Eye (tissue), 1 donor: ENCODE results near the gene ITGB3.
"Not testable (repeated sequence)": the region's sequence is repeated elsewhere in the genome, so short reads cannot be mapped to it uniquely, and the experiment has no call there.

Source experiments
- DNase-seq: peaks from one replicate; pipeline ENCODE4 v3.0.0-alpha.2; 2015

ITGB3 gene

DNA sequence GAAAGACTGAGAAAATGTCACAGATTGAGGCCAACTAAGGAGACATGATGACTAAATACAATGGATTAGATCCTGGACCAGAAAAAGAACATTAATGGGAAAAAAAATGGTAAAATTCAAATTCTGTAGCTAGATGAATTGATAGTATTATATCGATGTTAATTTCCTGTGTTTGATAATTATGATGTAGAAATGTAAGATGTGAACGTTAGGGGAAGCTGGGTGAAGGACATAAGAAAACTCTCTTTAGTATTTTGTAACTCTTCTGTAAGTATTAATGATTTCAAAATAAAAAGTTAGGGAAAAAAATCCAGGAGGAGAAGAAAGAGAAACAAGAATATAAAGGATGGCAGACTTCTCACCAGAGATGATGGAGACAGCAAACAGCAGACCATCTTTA is 2.8 kb upstream of the ITGB3 start:
- DNase-seq = no peak

DNA sequence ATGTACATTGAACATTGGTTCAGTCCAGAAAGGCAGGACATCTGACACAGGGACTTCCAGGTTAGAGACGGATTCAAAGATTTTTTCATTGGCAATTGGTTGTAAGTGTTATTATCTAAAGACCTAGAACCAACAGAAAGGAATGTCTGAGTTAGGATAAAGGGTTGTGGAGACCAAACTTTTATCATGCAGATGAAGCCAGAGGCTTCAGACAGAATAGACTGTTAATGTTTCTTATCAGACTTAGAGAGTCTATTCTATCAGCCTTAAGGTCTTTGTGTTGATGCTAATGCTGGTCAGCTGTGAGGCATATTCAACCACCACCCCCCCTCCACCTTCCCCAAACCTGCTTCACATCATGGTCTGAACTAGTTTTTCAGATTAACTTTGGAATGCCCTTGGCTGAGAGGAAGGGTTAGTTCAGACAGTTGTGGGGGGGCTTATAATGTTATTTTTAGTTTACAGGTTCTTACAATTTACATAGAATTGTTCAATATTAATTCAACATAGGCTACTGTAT is 2.1 kb upstream of the ITGB3 start:
- no peak for DNase-seq

DNA sequence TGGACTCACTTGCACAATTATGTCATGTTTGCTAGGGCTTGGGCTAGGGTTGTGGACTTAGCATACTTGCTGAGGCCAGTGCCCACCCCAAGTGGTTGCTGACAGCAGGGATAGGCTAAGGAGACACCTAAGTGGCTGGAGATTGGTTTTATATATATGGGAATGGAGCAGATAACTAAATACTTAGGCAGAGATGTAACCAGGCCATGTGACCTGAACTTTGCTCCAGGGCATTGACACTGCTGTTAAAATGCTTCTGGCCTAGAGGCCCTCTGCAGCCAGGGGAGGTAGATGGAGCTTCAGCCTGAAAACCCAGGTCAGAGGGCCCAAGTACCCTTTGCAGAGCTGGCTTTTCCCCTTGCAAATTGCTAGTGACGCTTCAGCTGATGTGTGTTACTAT is 1.4 kb upstream of the ITGB3 start:
- DNase-seq = no peak

DNA sequence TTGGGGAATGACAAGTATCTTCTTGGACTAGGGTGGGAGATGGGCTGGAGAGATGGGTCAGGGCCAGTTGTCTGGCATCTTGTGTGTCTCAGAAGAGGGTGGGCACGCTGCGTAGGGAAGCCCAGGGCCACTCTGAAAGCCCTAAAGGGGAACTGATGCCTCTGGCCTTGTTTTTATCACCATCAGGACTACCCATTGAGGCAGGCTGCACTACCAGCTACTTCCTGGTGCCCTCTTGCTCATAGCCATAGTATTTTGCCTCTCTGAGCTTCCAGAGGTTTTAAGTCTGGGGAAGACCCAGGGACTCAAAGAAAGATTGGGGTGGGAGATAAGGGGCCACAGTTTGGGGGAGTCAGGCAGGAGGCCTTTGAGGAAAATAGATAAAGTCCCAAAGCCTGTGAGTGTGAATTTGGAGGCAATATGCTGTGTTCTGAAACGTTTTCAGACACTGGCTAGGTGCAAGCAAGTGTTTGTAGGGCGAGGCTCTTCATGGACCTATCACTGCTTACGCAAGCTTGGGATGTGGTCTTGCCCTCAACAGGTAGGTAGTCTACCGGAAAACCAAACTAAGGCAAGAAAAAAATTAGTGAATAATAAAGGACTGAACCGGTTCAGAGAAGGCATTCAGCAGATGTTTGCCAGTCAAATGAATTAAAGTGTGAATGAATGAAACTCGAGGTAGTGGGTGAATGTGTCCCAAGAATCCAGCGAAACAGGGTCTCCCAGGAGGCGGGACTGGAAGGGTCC is 688 bp upstream of the ITGB3 start:
- DNase-seq = no peak

DNA sequence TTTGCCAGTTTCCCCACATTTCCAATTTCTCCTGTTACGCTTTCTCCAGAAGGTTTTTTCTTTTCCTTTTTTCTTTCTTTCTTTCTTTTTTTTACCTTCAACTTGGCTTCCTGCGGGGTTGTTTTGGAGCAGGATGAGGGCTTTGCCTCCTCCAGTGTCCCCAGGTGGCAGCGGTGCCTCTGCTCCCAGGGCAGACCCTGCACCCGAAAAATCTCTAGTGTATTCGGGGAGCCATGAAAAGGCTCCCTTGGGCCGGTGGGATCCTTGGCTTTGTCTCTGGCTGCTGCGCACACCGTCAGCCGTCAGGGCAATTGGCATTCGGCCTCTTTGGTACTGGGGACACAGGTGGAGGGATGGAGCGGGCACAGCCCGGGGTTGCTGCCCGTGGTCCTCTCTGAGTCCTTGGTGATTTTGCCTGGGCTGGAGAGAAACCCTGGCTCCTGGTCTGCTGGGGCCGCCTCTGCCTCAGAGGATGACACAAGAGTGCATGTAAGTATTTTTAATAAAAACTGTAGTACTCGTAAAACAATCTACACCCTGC is 846 bp downstream of the ITGB3 start:
- peak; percentile 14 for DNase-seq

DNA sequence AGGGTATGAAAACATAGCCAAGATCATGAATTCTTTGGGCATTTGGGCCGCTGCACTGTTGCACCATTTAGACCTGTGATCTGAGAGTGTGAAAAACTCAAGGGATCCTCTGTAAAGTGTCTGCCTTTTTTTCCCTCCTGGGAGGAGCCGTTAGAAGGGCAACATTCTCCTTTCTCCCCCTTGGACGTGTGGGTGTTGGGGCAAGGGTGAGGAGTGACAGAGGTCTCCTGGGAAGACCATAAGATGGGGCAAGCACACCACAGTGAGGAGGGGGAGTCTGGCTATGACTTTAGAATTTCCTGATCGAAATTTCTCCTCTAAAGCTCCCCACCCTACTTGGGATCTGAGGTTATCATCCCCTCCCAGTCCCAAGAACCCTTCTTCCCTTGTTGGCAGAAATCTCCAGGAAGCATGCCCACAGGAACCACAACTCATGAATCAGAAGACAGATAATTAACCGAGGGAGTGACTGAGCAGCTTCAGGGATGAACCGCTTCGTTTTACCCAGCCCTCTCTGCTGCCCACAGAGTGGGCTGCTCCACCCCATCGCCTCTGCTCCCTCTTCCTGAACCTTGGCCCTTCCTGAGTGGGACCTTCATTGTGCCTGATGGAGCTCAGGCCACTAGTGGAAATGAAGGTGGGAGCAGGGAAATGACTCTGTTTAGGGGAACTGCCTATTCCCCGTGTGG is 4.2 kb downstream of the ITGB3 start:
- no peak for DNase-seq

DNA sequence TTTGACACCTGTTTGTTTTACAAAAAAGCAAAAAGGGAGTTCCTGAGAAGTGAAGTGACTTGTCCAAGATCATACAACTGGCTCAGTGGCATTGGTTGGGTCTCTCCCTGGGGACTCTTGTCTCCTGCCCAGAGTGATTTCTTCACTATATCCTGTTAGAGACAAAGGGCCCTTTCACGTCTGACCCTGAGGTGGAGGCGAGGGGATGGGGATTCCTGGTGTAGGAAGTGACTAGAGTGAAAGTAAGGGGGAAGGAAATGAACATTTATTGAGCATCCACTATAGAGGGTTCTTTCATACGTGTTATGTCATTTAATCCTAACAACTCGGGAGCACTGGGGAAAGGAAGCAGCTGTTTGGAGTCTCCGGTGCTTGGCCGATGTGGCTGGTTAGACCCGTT is 9.0 kb downstream of the ITGB3 start:
- DNase-seq = no peak

DNA sequence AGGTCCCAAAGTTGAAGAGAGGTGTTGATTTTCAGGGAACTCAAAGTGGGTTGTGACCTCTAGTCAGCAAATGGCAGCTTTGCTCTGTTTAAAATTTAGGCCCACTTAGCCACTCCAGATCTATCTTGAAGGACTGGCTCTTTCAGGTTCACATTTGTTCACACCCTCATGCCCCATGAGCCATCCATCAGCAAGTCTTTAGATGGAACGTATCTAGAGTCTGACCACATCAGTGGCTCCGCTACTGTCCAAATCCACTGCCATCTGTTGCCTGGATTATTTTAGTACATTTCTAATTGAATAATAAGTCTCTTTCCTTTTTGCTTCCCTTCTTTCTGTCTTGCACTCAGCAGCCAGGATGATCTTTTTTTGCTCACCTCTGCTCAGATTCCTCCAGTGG is 10.5 kb downstream of the ITGB3 start:
- no peak for DNase-seq

DNA sequence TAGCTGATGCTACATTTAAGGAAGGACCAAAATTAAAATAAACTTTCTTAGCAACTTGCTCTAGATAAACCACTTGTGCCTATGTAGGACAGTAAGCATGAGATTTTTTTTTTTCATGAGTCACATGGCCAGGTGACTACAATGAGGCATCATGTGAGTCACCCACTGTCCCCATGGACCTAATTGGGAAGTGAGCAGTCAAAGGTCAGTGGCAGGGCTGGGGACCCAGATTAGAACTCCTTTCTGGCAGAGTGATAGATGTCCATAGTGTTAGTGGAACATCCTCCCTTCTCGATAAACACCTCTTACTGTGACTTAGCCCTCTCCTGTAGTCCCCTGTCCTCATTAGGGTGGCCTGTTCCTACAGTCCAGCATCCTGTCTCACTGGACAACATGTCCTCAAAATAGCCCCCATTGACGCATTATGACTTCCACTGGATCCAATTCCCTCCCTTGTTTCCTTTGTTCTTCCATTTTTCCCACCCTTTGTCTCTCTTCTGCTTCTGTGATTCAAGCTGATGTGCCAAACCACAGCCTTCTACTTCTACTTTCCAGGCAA is 12.4 kb downstream of the ITGB3 start:
- no peak for DNase-seq

DNA sequence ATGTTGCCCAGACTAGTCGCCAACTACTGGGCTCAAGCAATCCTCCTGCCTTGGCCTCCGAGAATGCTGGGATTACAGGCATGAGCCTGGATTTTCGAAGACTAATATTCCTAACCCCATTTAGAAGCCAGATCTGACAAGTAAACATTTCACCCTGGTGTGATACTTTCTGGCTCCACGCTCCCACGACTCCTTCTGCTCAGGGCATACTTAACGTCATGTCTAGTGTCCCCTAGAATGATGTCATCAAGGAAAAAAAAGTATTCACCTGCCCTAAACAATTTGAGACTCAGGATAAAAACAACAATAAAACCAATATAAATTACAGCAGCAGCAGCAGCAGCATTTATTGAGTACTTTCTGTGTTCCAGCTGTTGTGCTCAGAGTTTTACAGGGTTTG is 13.2 kb downstream of the ITGB3 start:
- DNase-seq = no peak

DNA sequence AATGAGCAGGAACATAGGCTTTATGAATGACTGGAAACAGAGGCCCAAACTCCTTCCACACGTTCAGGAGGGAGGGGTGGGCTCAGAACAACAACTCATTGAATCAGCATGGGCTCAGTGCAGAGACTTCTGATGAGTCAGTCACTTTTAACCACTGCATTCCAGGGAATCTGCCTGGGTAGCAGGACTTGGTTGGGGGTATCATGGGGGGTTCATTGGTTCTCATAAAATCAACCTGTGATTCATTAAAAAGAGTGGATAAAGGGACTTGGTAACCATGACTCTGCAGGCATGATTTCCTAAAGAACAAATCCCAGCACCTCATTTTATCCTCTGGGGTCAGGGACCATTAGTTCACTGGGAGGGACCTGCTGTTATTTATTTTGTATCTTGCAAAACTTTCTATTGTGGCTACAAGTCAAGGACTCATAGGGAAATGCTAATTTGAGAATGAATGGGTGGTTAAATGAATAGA is 13.8 kb downstream of the ITGB3 start:
- DNase-seq = no peak

DNA sequence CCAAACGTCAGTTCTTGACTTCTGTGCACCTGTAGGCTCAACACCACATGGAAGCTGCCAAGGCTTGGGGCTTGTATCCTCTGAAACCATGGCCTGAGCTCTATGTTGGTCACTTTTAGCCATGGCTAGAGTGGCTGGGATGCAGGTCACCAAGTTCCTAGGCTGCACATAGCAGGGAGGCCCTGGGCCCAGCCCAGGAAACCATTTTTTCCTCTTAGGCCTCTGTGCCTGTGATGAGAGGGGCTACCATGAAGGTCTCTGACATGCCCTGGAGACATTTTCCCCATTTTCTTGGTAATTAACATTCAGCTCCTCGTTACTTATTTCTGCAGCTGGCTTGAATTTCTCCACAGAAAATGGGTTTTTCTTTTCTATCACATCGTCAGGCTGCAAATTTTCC is 15.3 kb downstream of the ITGB3 start:
- DNase-seq = not testable (repeated sequence)

DNA sequence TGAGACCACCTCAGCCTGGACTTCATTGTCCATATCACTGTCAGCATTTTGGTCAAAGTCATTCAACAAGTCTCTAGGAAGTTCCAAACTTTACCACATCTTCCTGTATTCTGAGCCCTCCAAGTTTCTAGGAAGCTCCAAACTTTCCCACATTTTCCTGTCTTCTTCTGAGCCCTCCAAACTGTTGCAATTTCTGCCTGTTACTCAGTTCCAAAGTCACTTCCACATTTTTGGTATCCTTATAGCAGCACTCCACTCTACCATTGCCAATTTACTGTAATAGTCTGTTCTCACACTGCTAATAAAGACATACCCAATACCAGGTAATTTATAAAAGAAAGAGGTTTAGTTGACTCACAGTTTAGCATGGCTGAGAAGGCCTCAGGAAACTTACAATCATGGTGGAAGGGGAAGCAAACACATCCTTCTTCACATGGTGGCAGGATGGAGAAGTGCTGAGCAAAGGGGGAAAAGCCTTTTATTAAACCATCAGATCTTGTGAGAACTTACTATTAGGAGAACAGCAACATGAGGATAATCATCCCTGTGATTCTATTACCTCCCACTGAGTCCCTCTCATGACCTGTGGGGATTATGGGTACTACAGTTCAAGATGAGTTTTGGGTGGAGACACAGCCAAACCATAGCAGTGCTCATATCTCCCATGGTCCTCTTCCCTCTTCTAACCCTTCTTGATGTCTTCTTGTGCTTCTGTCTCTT is 16.1 kb downstream of the ITGB3 start:
- DNase-seq = not testable (repeated sequence)

DNA sequence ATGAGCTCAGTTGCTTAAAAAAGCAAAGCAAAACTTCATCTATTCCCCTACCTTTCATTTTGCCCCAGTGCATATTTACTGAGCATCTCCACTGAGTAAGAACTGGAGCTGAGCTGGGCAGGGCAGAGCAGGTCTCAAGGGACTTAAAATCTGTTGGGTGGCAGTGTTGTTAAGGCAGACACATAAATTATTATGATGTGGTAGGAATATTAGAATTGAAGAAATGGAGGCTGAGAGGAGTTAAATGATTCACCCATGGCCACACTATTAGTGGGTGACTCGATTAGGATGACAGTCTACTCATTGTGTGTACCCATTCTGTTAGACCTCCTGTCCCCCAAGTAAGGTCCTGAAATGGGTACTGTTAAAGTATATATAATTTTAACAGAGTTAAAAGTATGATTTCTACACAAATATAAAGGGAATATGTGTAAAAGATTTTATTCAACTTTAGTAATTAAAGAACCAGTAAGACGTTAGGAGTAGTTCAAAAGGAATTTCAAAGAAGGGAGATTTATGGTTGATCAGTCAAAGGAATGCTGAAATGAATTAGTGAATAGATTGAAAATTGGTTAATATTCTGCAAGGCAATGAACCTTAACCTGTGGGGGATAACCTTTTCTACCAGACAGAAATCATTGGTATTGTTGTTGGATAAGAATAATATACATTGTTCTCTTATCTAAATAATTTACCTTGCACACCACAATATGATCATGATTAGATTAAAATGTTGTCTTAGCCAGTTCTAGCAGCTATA is 17.5 kb downstream of the ITGB3 start:
- DNase-seq = no peak

DNA sequence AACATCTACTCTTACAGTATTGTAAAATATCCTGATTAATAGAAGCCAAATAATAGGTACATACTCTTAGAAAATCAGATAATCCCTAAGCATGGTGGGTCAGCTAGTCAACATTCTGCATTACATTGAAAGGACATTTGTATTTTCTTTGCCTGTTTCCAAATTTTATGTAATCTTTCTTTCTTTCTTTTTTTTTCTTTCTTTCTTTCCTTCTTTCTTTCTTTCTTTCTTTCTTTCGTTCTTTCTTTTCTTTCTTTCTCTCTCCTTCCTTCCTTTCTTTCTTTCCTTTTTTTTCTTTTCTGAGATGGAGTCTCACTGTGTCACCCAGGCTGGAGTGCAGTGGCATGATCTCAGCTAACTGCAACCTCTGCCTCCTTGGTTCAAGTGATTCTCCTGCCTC is 18.9 kb downstream of the ITGB3 start:
- no peak for DNase-seq

DNA sequence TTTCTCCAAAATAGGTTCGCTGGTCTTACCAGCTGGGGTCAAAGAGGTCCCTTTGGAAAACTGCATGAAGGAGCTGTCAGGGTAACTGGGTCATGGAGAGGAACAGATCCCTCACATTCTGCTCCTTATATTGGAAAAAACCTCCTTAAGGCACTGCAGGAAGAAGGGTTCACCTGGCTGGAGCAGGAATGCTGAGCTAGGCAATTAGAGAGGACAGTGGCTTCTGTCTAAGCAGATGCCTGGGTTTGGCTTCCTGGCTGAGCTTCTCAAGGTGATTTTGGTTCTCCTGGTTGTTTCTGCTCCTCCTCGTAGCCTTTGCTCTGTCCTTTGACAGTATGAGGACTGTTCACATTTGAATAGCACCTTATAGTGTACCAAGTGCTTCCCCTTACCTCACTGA is 19.6 kb downstream of the ITGB3 start:
- DNase-seq = no peak

DNA sequence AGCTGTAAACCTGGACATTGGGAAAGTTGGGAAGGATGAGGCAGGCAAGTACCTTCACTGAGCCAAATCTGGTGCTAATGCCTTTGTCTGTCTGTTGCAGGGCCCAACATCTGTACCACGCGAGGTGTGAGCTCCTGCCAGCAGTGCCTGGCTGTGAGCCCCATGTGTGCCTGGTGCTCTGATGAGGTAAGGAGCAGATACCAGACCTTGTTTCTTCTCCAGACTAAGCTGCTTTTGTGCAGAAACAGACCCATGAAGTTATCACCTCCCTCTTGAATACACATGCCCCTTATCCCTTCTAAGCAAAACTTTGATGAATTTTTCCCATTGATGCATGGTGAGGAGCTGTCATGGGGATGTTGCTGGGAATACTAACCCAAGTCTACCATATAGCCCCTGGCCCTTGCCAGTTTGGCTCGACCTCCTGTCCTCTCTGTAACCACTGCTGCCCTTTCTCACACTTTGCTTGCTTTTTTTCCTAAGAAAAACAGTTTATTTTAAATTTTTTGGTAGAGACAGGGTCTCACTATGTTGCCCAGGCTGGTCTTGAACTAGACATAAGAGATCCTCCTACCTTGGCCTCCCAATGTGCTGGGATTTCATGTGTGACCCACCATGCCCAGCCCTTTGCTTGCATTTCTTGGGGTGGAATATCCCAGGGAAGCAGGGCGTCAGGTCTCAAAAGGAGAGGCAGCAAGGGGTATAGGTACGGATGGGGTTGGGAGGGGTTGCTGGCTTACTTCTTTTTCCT is 20.9 kb downstream of the ITGB3 start:
- DNase-seq = no peak

DNA sequence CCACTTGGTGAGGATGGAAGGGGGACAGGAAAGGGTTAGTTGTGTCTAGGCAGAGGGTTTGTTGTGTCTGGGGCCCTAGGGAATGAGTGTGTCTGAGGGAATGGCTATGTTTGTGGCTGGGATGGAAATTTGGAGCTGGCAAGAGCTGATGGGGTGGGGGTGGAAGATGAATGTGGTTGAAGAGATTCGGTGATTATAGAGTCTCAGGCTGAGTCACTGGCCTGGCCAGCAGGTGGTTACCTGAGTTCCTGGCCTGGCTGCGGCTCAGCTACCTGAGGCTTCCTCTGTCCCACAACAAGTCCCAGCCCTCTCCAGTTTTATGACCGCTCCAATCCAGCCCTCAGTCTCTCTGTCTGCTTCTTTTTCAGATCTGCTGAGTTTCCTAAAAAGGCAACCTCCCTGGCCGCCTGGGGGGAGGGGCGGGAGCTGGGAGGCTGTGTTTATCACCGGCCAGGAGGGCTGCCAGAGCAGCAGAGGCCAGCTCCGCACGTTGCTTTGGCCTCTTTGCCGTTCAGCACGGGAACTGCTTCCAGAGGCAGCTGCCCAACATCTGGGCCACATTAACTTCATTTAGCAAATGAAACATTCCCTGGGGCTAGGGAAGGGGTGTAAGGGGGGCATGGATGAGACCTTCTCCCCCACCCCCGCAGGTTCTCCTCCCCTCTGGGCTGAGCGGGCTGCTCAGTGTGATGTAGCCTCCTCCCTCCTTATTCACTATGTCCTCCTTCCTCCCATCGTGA is 21.8 kb downstream of the ITGB3 start:
- peak; percentile 86 for DNase-seq

DNA sequence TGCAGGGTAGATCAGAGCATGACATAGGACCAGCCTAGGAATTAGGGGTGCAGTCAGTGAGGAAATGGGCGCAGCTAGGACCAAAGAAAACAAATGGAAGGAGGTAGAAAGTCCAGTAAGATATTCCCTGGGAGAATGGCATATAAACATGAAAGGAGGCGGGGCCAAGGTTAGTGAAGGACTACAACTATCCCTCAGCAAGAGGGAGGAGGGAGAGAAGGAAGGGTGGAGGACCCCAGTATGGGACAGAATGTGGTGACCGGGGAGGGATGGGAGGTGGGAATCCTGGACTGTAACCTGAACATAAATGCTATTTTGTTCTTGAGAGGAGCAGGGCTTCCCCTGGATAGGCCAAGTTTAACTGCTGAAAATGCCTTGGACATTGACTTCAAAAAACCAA is 22.8 kb downstream of the ITGB3 start:
- DNase-seq = peak; percentile 13

DNA sequence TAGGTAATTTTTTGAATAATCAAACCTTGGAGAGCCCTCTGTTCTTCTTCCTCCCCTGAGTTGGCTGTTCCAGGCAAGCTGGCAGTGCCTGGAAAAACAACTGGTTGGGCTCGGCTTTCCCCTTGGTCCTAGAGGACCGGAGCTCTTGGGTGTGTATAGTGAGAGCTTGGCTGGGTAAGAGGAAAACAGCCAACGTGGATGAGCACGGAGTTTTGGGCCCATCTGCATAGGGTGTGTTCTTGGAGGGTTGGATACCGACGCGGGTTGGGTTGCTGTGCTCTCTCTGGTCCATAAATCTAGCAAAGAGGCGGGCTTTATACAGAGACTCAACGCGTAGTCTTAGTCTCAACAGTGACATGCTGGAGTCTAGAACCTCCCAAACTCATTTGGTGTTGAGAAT is 23.2 kb downstream of the ITGB3 start:
- DNase-seq = peak; percentile 65

DNA sequence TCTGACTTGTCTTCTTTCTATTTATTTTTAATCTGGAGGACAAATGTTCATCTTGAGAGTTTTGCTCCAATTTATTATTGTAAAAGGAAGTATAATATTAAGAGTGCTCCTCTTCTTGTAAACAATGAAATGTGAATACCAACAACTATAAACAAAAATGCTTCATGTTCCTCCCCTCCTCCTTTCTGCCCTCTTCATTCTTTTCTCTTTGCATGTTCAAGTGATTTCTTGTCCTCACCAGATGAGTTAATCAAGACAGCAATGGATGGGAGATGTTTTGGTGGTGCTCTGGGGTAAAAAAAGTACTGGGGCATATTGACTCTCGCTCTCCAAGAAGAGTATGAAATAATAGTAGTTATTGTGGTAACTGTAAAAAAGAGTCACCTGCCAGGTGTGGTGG is 24.3 kb downstream of the ITGB3 start:
- DNase-seq = no peak
